IMR-90 (cell line): Measurements from ENCODE around the gene EPHB6. TPM values are rescaled to one million over a fixed set of nuclear protein-coding genes. Genes with fewer than 3 reads are reported as not detected.

Source experiments
- ATAC-seq: fragments of 200-7000 bp; cut with Tn5 transposase; 2 replicates; pipeline ENCODE4 v1.9.1; 2020; ENCODE audit warnings: low read depth, mild to moderate bottlenecking, moderate library complexity
- BruUV-seq: library from RNA; stranded (reverse); fragments of 400-500 nt; replicated peaks from 2 replicates; lab custom pipeline; 2021; lab: Mats Ljungman, UMichigan
- CTCF ChIA-PET: fragments of 300-600 bp; formaldehyde crosslinking; extraction: SDS; loops from one replicate; lab custom pipeline; 2021; ENCODE audit warnings: antibody characterized with exemption; lab: Yijun Ruan, JAX
- POLR2A ChIA-PET: fragments of 300-600 bp; sonication (Branson Sonifier 250); formaldehyde crosslinking; loops from one replicate; lab custom pipeline; 2022; ENCODE audit warnings: antibody characterized with exemption; ENCODE audit not compliant: unreplicated experiment; lab: Charles Lee
- DNase-seq: peaks from one replicate; pipeline ENCODE4 v3.0.0; 2013
- H2AFZ ChIP-seq: replicated peaks from 2 replicates; pipeline ENCODE3; 2013; ENCODE audit warnings: low read length, mild to moderate bottlenecking; ENCODE audit not compliant: poor library complexity
- H2AK5ac ChIP-seq: 2 replicates; pipeline ENCODE4 v1.6.1; 2013; ENCODE audit warnings: low read depth, low read length, inconsistent platforms
- H2AK9ac ChIP-seq: replicated peaks from 2 replicates; pipeline ENCODE3; 2013; ENCODE audit warnings: mild to moderate bottlenecking, low read depth, low read length, moderate library complexity; ENCODE audit not compliant: poor library complexity
- H2BK120ac ChIP-seq: 2 replicates; pipeline ENCODE4 v1.6.1; 2013; ENCODE audit warnings: low read depth, low read length, inconsistent platforms
- H2BK15ac ChIP-seq: 3 replicates; pipeline ENCODE4 v1.6.1; 2013; ENCODE audit warnings: low read depth, low read length, inconsistent platforms
- H2BK20ac ChIP-seq: 2 replicates; pipeline ENCODE4 v1.6.1; 2013; ENCODE audit warnings: low read depth, mild to moderate bottlenecking, inconsistent platforms, low read length, moderate library complexity
- H2BK5ac ChIP-seq: 2 replicates; pipeline ENCODE4 v1.6.1; 2013; ENCODE audit warnings: mild to moderate bottlenecking, low read depth, low read length, inconsistent platforms; ENCODE audit not compliant: poor library complexity, severe bottlenecking
- H3K14ac ChIP-seq: replicated peaks from 2 replicates; pipeline ENCODE4 v1.6.1; 2013; ENCODE audit warnings: low read depth, low read length, inconsistent platforms
- H3K18ac ChIP-seq: 2 replicates; pipeline ENCODE4 v1.6.1; 2013; ENCODE audit warnings: low read depth, low read length, control low read depth
- H3K23ac ChIP-seq: 2 replicates; pipeline ENCODE4 v1.6.1; 2013; ENCODE audit warnings: low read depth, low read length, inconsistent platforms
- H3K27ac ChIP-seq: 2 replicates; pipeline ENCODE4 v1.5.1; 2013; ENCODE audit warnings: mild to moderate bottlenecking, control low read depth, low read length; ENCODE audit not compliant: insufficient read depth
- H3K27me3 ChIP-seq: 2 replicates; pipeline ENCODE4 v1.6.1; 2013; ENCODE audit warnings: low read length; ENCODE audit not compliant: control insufficient read depth, insufficient read depth
- H3K36me3 ChIP-seq: 2 replicates; pipeline ENCODE4 v1.6.1; 2013; ENCODE audit warnings: low read length, mixed read lengths; ENCODE audit not compliant: control insufficient read depth, insufficient read depth
- H3K4ac ChIP-seq: 2 replicates; pipeline ENCODE4 v1.6.1; 2013; ENCODE audit warnings: low read depth, low read length, inconsistent platforms
- H3K4me1 ChIP-seq: 2 replicates; pipeline ENCODE4 v1.6.1; 2013; ENCODE audit warnings: low read length, mixed read lengths; ENCODE audit not compliant: control insufficient read depth, insufficient read depth
- H3K4me2 ChIP-seq: 2 replicates; pipeline ENCODE4 v1.6.1; 2013; ENCODE audit warnings: low read depth, mild to moderate bottlenecking, control low read depth, low read length, moderate library complexity
- H3K4me3 ChIP-seq: 2 replicates; pipeline ENCODE4 v1.5.1; 2013; ENCODE audit warnings: low read depth, mild to moderate bottlenecking, control low read depth, low read length, moderate library complexity; ENCODE audit not compliant: insufficient read depth
- H3K56ac ChIP-seq: 2 replicates; pipeline ENCODE4 v1.6.1; 2013; ENCODE audit warnings: low read length, inconsistent platforms; ENCODE audit not compliant: insufficient read depth; ENCODE audit errors: extremely low read depth
- H3K79me1 ChIP-seq, 2 experiments: 2 replicates each; pipeline ENCODE4 v1.6.1; 2013; ENCODE audit warnings: low read length in 2 of 2, inconsistent platforms in 1 of 2, low read depth in 1 of 2
- H3K9ac ChIP-seq: 2 replicates; pipeline ENCODE4 v1.6.1; 2013; ENCODE audit warnings: low read depth, low read length, control low read depth
- H3K9me1 ChIP-seq: 2 replicates; pipeline ENCODE4 v1.6.1; 2013; ENCODE audit warnings: low read length, inconsistent platforms; ENCODE audit not compliant: insufficient read depth
- H3K9me3 ChIP-seq: 2 replicates; pipeline ENCODE4 v1.6.1; 2013; ENCODE audit warnings: low read length; ENCODE audit not compliant: control insufficient read depth, insufficient read depth
- H4K20me1 ChIP-seq: 2 replicates; pipeline ENCODE4 v1.6.1; 2013; ENCODE audit warnings: low read length, inconsistent platforms; ENCODE audit not compliant: insufficient read depth
- H4K5ac ChIP-seq: 2 replicates; pipeline ENCODE4 v1.6.1; 2013; ENCODE audit warnings: mild to moderate bottlenecking, low read depth, low read length, control low read depth
- H4K8ac ChIP-seq, 2 experiments: 2 replicates each; pipeline ENCODE4 v1.6.1; 2013; ENCODE audit warnings: low read depth in 2 of 2, low read length in 2 of 2, control low read depth in 1 of 2, inconsistent platforms in 1 of 2
- H4K91ac ChIP-seq: 2 replicates; pipeline ENCODE4 v1.6.1; 2013; ENCODE audit warnings: low read depth, low read length, inconsistent platforms; ENCODE audit not compliant: insufficient read depth
- BHLHE40 ChIP-seq: fragments of 150-350 bp; IDR thresholded peaks from 2 replicates; pipeline ENCODE4 v1.6.1; 2016; ENCODE audit warnings: mild to moderate bottlenecking, low read depth, low read length
- CEBPB ChIP-seq: IDR thresholded peaks from 2 replicates; pipeline ENCODE4 v1.6.1; 2012; ENCODE audit warnings: low read depth, low read length, improper control_type of control experiment
- POLR2A ChIP-seq: IDR thresholded peaks from 2 replicates; pipeline ENCODE4 v1.6.1; 2012; ENCODE audit warnings: mild to moderate bottlenecking, low read depth, low read length
- RCOR1 ChIP-seq: IDR thresholded peaks from 2 replicates; pipeline ENCODE4 v1.6.1; 2012; ENCODE audit warnings: mild to moderate bottlenecking, low read length, improper control_type of control experiment; ENCODE audit not compliant: insufficient replicate concordance
- WGBS, 2 experiments: methylation state at CpG; one replicate each; pipeline versions ENCODE4 v1.1.5 to v1.1.7; 2013; ENCODE audit warnings: missing lambda C conversion rate in 2 of 2; ENCODE audit not compliant: insufficient read length in 1 of 2; ENCODE audit errors: extremely low coverage in 2 of 2; 5-methylcytosine and 5-hydroxymethylcytosine counted together
- dilution Hi-C: fragments of 300-500 bp; cut with HindIII; formaldehyde crosslinking; loops from one replicate; pipeline ENCODE4 v1.14.3; 2018; ENCODE audit warnings: low sequenced_read_pairs; ENCODE audit not compliant: unreplicated experiment
- in situ Hi-C: fragments of 300-500 bp; cut with MboI; formaldehyde crosslinking; loops from 3 replicates; pipeline ENCODE4 v1.14.3; 2019; ENCODE audit warnings: low sequenced_read_pairs, inconsistent platforms, mixed read lengths
- intact Hi-C: fragments of 100-400 bp; cut with micrococcal nuclease; formaldehyde crosslinking; loops from 2 replicates; pipeline ENCODE4 v1.10.0; 2022
- polyA plus RNA-seq, 3 experiments: library from polyadenylated mRNA; depleted of rRNA; stranded (reverse); fragments of >200 nt; gene quantifications; 2 replicates each; pipeline ENCODE4 v1.2.3, GENCODE V29; 2012; ENCODE audit warnings: low replicate concordance in 1 of 3
- total RNA-seq: library from RNA; depleted of rRNA; stranded (reverse); fragments of >200 nt; gene quantifications from 2 replicates; pipeline ENCODE4 v1.2.3, GENCODE V29; 2012

The EPHB6 gene
- total and polyA plus RNA-seq, 2 of the 4 experiments (the other 2 are of a cell fraction) = under 0.01 to 0.60 TPM

DNA sequence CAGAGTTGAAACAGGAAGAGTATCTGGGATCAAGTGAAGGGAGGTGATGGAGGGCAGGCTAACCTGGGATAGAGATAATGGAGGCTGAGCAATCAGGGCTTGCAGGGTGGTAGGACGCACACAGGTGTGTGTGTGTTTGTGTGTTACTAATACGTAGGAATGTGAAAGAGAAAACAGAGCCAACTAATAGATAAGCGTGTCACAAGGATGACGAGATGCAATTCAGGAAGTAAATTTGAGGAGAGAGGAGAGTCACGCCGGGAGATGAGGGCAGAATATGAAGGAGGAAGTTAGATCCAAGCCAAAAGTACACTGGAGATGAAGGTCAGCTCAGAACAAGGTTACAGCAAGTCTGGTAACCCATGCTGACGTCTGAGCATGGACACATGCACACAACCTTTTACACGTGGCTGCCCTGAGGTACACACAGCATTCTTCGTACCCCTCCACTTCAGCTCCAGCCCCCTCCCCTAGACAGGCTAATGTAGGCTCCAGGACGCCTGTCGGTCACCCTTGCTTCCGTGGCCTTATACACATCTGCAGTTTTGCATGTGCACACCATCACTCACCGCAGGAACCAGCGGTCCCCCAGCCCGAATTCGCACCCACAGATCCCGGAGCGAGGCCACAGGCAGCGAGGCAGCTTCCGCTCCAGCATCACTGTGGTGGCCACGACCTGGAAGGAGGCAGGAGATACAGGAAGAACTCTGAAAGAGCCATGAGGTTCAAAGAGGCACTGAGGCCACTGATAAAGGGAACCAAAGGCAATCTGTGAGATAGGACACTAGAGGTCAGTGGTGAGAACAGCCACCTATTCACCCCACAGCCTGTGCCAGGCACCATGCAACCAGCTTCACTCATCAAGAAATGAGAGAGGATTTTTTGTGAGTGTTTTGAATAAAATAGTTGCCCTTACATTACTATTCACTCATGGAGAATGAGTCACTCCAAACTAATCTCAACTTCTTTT, 54.3 kb downstream of the EPHB6 start:
- H3K4me3 ChIP-seq = no peak overlapping the region
- H3K36me3 ChIP-seq = no peaks in the 10 kb centered on the region
- no peak overlapping the region for H3K4ac ChIP-seq
- no peak overlapping the region for H3K14ac ChIP-seq
- no peak overlapping the region for H2BK20ac ChIP-seq
- 49% methylated on average over 19 of the region's 21 CpGs; no CpG with 5 or more reads in 1 of the 2 experiments for WGBS, 2 experiments
- no peak overlapping the region for H4K91ac ChIP-seq
- H3K4me2 ChIP-seq = no peak overlapping the region
- H3K79me1 ChIP-seq = no peaks in the 10 kb centered on the region
- H2BK5ac ChIP-seq = no peak overlapping the region
- no peak overlapping the region for H2BK120ac ChIP-seq
- no peaks in the 10 kb centered on the region for H3K27me3 ChIP-seq
- DNase-seq = no peak
- H2AK5ac ChIP-seq = no peak overlapping the region
- no peak overlapping the region for H3K18ac ChIP-seq
- ChIA-PET POLR2A (no interaction called here), CTCF (no interaction called here)
- H3K9ac ChIP-seq = no peak overlapping the region
- H3K23ac ChIP-seq = no peak overlapping the region
- intact Hi-C loops (no loop called here), dilution Hi-C loops (no loop called here), in situ Hi-C loops (no loop called here)
- H3K27ac ChIP-seq = no peak overlapping the region
- BruUV-seq = no TSS peak
- H3K4me1 ChIP-seq = no peaks in the 10 kb centered on the region
- no peak overlapping the region for H2BK15ac ChIP-seq
- peaks cover 6% of the 10 kb centered on the region for H3K9me3 ChIP-seq
- H4K8ac ChIP-seq = no peak overlapping the region
- ATAC-seq = no peak
- H2AFZ ChIP-seq = peak overlapping the region; percentile 14
- H3K9me1 ChIP-seq = no peaks in the 10 kb centered on the region
- H2AK9ac ChIP-seq = no peak overlapping the region
- H4K5ac ChIP-seq = no peak overlapping the region
- H4K20me1 ChIP-seq = no peaks in the 10 kb centered on the region
- TF ChIP-seq CEBPB = no peak
- no peak for TF ChIP-seq RCOR1
- TF ChIP-seq BHLHE40 = no peak
- TF ChIP-seq POLR2A = no peak
- no peak overlapping the region for H3K56ac ChIP-seq
